GM12872 (cell line): ENCODE data around the gene CISH.
A peak's percentile ranks its signal among the peaks of the same experiment; 100 is the strongest.

Source experiments
- CTCF ChIP-seq: IDR thresholded peaks from 3 replicates; pipeline ENCODE4 v1.5.1; 2011; ENCODE audit warnings: low read depth, mild to moderate bottlenecking, low read length, moderate library complexity; ENCODE audit not compliant: insufficient read depth

The CISH gene

DNA sequence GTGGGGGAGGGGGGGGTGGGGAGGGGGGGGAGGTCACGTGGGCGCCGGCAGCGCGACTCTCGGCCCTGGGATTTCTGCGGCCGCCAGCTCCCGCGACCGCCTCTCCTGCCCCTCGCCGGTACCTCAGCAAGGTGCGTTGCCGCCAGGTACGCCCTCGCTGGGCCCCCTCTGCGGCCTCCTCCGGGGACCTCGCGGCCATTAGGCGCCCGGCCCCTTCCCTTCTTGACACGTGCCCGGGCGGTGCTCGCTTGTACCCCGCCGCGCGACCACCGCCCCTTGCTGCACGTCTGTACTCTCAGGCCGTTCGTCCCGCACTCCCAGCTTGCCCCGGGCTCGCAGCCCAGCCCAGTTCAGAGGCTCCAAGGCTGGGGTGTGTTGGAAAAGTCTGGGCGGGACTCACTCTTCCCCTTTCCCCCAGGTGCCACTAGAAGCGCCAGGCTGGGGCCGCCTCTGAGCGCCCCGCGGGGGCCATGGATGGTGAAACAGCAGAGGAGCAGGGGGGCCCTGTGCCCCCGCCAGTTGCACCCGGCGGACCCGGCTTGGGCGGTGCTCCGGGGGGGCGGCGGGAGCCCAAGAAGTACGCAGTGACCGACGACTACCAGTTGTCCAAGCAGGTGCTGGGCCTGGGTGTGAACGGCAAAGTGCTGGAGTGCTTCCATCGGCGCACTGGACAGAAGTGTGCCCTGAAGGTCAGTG, 5.7 kb upstream of the CISH start, which contains the start of gene MAPKAPK3:
Gene MAPKAPK3, plus strand, starts transcription at position 56 of the 696 bp plus-strand sequence. Its CDS starts 415 bp downstream, at position 471.
- no peak; the same call in 2 of the 3 replicates for TF ChIP-seq CTCF

DNA sequence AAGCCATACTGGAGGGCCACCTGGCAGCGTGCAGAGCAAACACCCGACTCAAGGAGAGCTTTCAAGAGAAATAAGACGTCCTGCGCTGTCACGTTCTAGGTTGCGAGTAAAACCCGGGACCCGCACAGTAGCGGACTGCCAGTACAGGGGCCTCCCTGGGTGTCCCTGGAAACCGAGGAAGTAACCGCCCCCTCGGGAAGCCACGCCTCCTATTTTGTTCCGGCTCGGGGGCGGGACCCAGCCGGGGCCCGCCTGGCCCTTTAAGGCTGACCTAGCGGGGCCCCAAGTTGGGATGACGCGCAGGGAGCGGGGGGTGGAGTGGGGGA, 5.2 kb upstream of the CISH start:
- no peak for TF ChIP-seq CTCF

GRCh38 chr3:50616003-50616769, 4.6 kb upstream of the CISH start:
- TF ChIP-seq CTCF, result peak; percentile 100

DNA sequence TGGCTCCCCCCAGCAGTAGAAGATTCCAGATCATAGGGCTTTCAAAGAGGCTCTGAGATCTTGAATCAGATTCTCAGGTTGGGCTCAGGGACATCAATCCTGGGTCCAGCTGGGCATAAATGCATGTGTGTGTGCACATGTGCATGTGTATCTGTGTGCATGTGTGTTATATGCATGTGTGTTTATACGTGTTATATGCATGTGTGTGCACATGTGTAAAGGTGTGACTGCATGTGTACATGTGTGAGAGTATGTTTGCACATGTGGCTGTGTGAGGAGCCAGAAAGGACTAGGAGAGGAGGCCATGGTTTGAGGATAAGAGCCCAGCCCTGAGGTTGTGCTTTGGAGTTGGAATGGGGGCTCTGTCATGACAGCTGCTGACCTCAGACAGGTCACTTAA, 3.6 kb upstream of the CISH start:
- no peak for TF ChIP-seq CTCF

DNA sequence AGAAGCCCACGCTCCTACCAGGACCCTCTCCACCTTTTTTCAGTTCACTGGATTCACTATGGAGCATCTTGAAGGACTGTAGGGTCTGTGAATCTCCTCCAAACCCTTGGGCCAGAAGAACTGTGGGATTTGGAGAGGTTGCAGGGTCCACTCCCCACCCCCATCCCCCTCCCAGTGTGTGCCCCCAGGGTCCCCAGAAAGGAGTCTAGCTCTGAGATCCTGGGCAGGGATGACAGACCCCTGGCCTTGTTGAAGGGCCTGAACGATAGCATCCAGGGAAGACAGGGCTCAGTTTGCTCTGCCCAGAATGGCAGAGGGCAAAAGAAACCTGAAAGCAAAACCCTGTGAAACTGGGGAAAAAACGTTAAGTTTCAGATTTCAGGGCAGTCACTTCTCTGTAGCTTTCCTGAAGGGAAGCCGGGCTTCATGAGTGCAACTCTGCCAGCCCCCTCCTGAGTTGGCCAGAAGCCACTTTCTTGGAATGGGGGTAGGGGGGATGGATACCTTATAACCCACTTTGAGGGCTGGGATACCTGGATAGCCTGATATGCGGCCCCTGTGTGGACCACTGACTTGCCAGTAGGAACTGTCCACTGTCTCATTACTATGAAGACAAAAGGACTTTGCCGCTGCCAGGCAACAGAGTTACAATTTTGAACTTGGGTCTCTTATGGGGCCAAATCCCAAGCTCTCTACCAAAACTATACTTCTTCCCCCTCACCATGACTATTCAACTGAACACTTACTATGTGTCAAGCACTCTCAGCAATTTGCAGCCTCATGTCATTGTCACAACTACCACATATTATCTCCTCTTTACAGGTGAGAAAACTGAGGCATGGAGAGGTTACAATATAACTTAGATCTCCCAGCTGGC, 1.6 kb upstream of the CISH start:
- TF ChIP-seq CTCF, result no peak

DNA sequence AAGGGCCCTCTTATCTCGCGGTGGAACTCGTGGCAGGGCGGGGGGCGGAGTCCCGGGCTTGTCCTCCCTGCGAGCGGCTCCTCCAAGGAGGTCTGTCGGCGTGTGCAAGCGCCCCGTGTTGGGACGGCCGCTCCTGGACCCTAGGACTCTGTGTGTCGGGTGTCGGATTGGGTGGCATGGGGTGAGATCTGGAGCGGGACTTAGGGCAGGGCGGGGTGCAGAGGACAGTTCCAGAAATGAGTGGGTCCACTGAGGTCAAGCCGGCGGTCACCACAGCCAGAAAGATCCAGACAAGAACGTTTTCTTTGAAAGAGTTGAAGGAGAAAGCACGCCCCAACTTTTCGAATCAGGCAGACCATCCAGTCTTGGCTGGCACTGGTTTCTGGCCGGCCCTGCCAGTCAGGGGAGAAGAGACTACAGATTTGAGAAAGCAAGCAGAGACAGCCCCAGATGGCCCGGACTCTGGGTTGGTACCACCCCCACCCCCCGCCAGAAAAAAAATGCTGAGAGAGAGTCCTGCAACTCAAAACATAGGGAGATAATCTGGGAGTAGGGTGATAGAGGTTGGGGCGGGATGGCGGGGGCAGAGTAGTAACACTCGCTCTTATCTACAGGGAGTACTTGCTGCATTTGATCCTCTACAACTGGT, 784 bp upstream of the CISH start:
- TF ChIP-seq CTCF, result no peak

- TF ChIP-seq CTCF, result no peak
Observed at GRCh38 chr3:50610992-50611463, 546 bp downstream of the CISH start.
